OCI-LY7 (cell line): ENCODE measurements around the gene APCDD1L.

ENCODE experiments used
- CTCF ChIP-seq: fragments of 200-600 bp; sonication (generic); conservative IDR thresholded peaks from 2 replicates; pipeline ENCODE4 v1.5.1; 2014; ENCODE audit warnings: mild to moderate bottlenecking, antibody characterized with exemption, low read length, moderate library complexity, mixed read lengths
- EZH2phosphoT487 ChIP-seq: fragments of 200-600 bp; sonication (generic); IDR thresholded peaks from 2 replicates; pipeline ENCODE4 v1.6.1; 2018; ENCODE audit warnings: low read depth, borderline replicate concordance, mild to moderate bottlenecking, mixed run types, antibody characterized with exemption, low read length, moderate library complexity, mixed read lengths

GRCh38 chr20:58528412-58528811, 13.2 kb upstream of the APCDD1L start:
- TF ChIP-seq CTCF (no peak), EZH2phosphoT487 (no peak)
